GM18511 (cell line): ENCODE results near the gene LIN28A.
"Not testable (repeated sequence)": the region's sequence is repeated elsewhere in the genome, so short reads cannot be mapped to it uniquely, and the experiment has no call there.

Experiments
- ATAC-seq: cut with Tn5 transposase; IDR thresholded peaks from one replicate; pipeline ENCODE4 v1.9.1; 2021; ENCODE audit warnings: mild to moderate bottlenecking, moderate library complexity; ENCODE audit not compliant: unreplicated experiment

The LIN28A gene

GRCh38 chr1:26385063-26385462, 25.6 kb upstream of the LIN28A start:
- not testable (repeated sequence) for ATAC-seq

GRCh38 chr1:26387447-26387846, 23.2 kb upstream of the LIN28A start:
- ATAC-seq = no peak

- ATAC-seq = no peak
Measured at GRCh38 chr1:26388791-26389445, 21.7 kb upstream of the LIN28A start.

GRCh38 chr1:26389604-26390247, 20.9 kb upstream of the LIN28A start:
- no peak for ATAC-seq

GRCh38 chr1:26391450-26391849, 19.2 kb upstream of the LIN28A start:
- ATAC-seq = no peak

GRCh38 chr1:26395754-26396153, 14.9 kb upstream of the LIN28A start:
- ATAC-seq = no peak

- ATAC-seq = no peak
Measured at GRCh38 chr1:26399034-26399433, 11.6 kb upstream of the LIN28A start.

- ATAC-seq = no peak
Measured at GRCh38 chr1:26401891-26402290, 8.7 kb upstream of the LIN28A start.

- no peak for ATAC-seq
Measured at GRCh38 chr1:26403656-26404055, 7.0 kb upstream of the LIN28A start.

- no peak for ATAC-seq
Measured at GRCh38 chr1:26404641-26405040, 6.0 kb upstream of the LIN28A start.

GRCh38 chr1:26405281-26405915, 5.2 kb upstream of the LIN28A start:
- ATAC-seq = no peak

GRCh38 chr1:26408604-26409003, 2.0 kb upstream of the LIN28A start:
- ATAC-seq = no peak

- ATAC-seq = no peak
Measured at GRCh38 chr1:26409191-26409807, 1.3 kb upstream of the LIN28A start.

- ATAC-seq = no peak
Measured at GRCh38 chr1:26411624-26412074, 1.0 kb downstream of the LIN28A start.

GRCh38 chr1:26412180-26412840, 1.7 kb downstream of the LIN28A start:
- no peak for ATAC-seq

GRCh38 chr1:26413031-26413430, 2.4 kb downstream of the LIN28A start:
- no peak for ATAC-seq

- ATAC-seq = no peak
Measured at GRCh38 chr1:26417111-26417759, 6.6 kb downstream of the LIN28A start.

GRCh38 chr1:26418865-26419349, 8.3 kb downstream of the LIN28A start:
- no peak for ATAC-seq

- no peak for ATAC-seq
Measured at GRCh38 chr1:26419494-26419893, 8.9 kb downstream of the LIN28A start.

GRCh38 chr1:26429721-26430120, 19.1 kb downstream of the LIN28A start:
- no peak for ATAC-seq
